ENCODE data around the gene MAN2A1. TPM values are rescaled to one million over a fixed set of nuclear protein-coding genes. Genes with fewer than 3 reads are reported as not detected.

The MAN2A1 gene
- total RNA-seq, 1 donor from 2014 or later, result 83.6 TPM

DNA sequence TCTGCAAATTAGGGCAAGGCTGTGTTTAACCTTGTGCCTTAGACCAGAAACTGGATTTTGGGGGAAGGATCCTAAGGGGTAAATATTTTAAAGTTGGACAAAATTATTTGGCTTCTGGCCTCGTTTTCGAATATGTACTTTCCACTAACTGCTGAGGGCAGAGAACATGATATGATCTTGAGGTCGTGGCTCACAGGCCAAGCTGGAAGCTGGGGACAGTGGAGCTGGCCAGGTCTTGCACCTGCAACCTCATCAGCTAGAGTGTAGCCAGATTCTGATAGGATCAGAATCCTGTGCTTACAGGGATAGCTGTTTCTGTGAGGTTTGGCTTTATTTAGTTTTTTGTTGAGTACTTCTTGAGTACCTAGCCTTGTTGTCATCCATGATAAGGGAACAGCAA is 24.9 kb downstream of the MAN2A1 start:
- TF ChIP-seq, protein P1, sequence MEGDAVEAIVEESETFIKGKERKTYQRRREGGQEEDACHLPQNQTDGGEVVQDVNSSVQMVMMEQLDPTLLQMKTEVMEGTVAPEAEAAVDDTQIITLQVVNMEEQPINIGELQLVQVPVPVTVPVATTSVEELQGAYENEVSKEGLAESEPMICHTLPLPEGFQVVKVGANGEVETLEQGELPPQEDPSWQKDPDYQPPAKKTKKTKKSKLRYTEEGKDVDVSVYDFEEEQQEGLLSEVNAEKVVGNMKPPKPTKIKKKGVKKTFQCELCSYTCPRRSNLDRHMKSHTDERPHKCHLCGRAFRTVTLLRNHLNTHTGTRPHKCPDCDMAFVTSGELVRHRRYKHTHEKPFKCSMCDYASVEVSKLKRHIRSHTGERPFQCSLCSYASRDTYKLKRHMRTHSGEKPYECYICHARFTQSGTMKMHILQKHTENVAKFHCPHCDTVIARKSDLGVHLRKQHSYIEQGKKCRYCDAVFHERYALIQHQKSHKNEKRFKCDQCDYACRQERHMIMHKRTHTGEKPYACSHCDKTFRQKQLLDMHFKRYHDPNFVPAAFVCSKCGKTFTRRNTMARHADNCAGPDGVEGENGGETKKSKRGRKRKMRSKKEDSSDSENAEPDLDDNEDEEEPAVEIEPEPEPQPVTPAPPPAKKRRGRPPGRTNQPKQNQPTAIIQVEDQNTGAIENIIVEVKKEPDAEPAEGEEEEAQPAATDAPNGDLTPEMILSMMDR (IDR thresholded peaks at IDR 0.05; ENCODE audit: unreplicated experiment), result no peak
- Mint-ChIP-seq H3K27me3 (ENCODE audit: unreplicated experiment) (no peaks in the 10 kb centered on the region), H3K27ac (ENCODE audit: unreplicated experiment) (no peak overlapping the region), H3K4me3 (ENCODE audit: unreplicated experiment) (no peak overlapping the region), H3K9me3 (ENCODE audit: unreplicated experiment) (no peaks in the 10 kb centered on the region), H3K4me1 (ENCODE audit: unreplicated experiment) (peaks cover 9% of the 10 kb centered on the region), H3K36me3 (ENCODE audit: low read depth, unreplicated experiment) (no peaks in the 10 kb centered on the region)
- DNase-seq (ENCODE audit: low spot score), result no peak

DNA sequence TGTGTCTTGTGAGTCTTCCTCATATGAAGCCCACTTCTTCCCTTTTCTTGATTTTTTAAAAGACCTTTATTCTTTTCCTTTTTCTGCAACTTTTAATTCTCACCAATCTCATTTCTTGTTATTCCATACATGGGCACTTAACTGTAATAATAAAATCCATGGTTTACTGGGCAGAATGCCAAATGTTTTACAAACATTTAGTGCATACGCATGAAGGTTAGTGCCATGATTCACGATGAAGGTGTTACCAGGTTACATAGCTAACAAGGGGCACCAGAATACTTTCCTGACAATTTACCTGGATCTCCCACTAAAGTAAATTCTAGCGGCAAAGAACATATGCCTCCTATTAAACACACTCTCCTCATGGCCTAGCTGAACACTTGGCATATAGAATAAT is 28.5 kb downstream of the MAN2A1 start:
- no peak for DNase-seq (ENCODE audit: low spot score)
- H3K27ac Mint-ChIP-seq (ENCODE audit: unreplicated experiment), result no peak overlapping the region
- TF ChIP-seq, protein P1 (IDR thresholded peaks at IDR 0.05; ENCODE audit: unreplicated experiment), result no peak
- H3K4me1 Mint-ChIP-seq (ENCODE audit: unreplicated experiment), result no peaks in the 10 kb centered on the region
- no peaks in the 10 kb centered on the region for H3K27me3 Mint-ChIP-seq (ENCODE audit: unreplicated experiment)
- no peaks in the 10 kb centered on the region for H3K9me3 Mint-ChIP-seq (ENCODE audit: unreplicated experiment)
- no peaks in the 10 kb centered on the region for H3K36me3 Mint-ChIP-seq (ENCODE audit: low read depth, unreplicated experiment)
- no peak overlapping the region for H3K4me3 Mint-ChIP-seq (ENCODE audit: unreplicated experiment)

DNA sequence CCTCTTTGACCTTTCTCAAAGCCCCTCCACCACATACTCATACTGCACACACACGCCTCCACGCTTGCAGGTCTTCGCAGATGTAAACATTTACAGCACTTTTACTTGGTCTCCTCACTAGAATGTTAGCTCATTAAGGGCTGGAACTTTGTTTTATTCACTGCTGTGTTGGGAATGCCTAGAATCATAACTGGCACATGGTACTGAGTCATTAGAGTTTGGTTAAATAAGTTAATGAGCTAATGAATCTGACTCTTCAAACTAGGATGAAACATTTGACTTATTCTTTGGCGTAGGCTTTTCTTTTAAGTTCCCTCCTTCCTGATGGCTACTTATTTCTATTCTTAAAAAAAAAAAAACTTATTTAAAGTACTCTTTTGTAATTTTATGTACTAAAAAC is 28.9 kb downstream of the MAN2A1 start:
- Mint-ChIP-seq H3K27me3 (ENCODE audit: unreplicated experiment) (no peaks in the 10 kb centered on the region), H3K4me3 (ENCODE audit: unreplicated experiment) (no peak overlapping the region), H3K9me3 (ENCODE audit: unreplicated experiment) (no peaks in the 10 kb centered on the region), H3K36me3 (ENCODE audit: low read depth, unreplicated experiment) (no peaks in the 10 kb centered on the region), H3K27ac (ENCODE audit: unreplicated experiment) (no peak overlapping the region), H3K4me1 (ENCODE audit: unreplicated experiment) (no peaks in the 10 kb centered on the region)
- no peak for DNase-seq (ENCODE audit: low spot score)
- TF ChIP-seq, protein P1 (IDR thresholded peaks at IDR 0.05; ENCODE audit: unreplicated experiment), result no peak

DNA sequence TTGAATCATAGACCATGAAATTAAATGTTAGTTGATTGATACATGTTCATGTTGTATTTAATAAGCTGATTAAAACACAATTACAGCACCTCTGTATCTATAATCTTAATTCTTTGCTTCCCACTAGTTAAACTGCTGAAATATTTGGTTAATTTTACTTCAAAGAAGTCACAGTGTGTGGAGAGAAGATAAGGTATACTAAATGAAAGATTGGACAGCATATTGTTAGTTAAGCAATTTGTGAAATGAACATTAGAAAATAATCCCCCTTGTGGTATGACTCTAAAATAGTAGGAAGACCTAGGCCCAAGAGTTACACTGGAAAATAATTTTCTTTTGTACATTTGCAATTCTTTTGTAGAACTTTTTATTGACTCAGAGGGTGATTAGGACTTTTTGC is 30.3 kb downstream of the MAN2A1 start:
- TF ChIP-seq, protein P1 (IDR thresholded peaks at IDR 0.05; ENCODE audit: unreplicated experiment), result no peak
- no peak for DNase-seq (ENCODE audit: low spot score)
- Mint-ChIP-seq H3K4me3 (ENCODE audit: unreplicated experiment) (no peak overlapping the region), H3K9me3 (ENCODE audit: unreplicated experiment) (no peaks in the 10 kb centered on the region), H3K27me3 (ENCODE audit: unreplicated experiment) (no peaks in the 10 kb centered on the region), H3K4me1 (ENCODE audit: unreplicated experiment) (no peaks in the 10 kb centered on the region), H3K36me3 (ENCODE audit: low read depth, unreplicated experiment) (no peaks in the 10 kb centered on the region), H3K27ac (ENCODE audit: unreplicated experiment) (no peak overlapping the region)

DNA sequence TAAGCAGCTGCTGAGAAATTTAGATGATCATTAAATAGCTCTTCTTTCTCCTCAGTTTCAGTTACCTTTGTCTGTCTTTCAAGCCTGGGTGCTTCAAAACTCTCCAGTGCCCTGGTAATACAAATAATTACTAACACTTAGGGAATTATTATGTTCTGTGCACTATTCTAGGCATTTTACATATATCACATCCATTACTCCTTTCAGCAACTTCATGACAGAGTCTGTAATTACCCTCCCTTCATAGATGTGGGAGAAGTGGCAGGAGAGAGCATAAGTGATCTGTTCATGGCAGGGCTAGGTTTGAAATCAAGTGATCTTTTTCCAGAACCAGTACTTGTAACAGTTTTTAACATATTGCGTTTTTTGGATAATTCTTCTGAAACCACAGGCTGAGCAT is 32.0 kb downstream of the MAN2A1 start:
- Mint-ChIP-seq H3K36me3 (ENCODE audit: low read depth, unreplicated experiment) (no peaks in the 10 kb centered on the region), H3K4me1 (ENCODE audit: unreplicated experiment) (no peaks in the 10 kb centered on the region), H3K4me3 (ENCODE audit: unreplicated experiment) (no peak overlapping the region), H3K27me3 (ENCODE audit: unreplicated experiment) (no peaks in the 10 kb centered on the region), H3K27ac (ENCODE audit: unreplicated experiment) (no peak overlapping the region), H3K9me3 (ENCODE audit: unreplicated experiment) (no peaks in the 10 kb centered on the region)
- TF ChIP-seq, protein P1 (IDR thresholded peaks at IDR 0.05; ENCODE audit: unreplicated experiment), result no peak
- no peak for DNase-seq (ENCODE audit: low spot score)
